ENCODE measurements around the gene TRIM27.
"Not testable (repeated sequence)": the region's sequence is repeated elsewhere in the genome, so short reads cannot be mapped to it uniquely, and the experiment has no call there.

TRIM27 gene, protein sequence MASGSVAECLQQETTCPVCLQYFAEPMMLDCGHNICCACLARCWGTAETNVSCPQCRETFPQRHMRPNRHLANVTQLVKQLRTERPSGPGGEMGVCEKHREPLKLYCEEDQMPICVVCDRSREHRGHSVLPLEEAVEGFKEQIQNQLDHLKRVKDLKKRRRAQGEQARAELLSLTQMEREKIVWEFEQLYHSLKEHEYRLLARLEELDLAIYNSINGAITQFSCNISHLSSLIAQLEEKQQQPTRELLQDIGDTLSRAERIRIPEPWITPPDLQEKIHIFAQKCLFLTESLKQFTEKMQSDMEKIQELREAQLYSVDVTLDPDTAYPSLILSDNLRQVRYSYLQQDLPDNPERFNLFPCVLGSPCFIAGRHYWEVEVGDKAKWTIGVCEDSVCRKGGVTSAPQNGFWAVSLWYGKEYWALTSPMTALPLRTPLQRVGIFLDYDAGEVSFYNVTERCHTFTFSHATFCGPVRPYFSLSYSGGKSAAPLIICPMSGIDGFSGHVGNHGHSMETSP

GRCh38 chr6:28923318-28924102 is at the start of gene TRIM27:
Gene TRIM27, minus strand, starts transcription at chr6:28923985. Its CDS starts 353 bp downstream, at chr6:28923632.
- TF ChIP-seq CTCF (IDR thresholded peaks at IDR 0.05; ENCODE audit: extremely low read depth, missing control alignments), result no peak
- peak; percentile 91 for DNase-seq (ENCODE audit: low spot score)

- not testable (repeated sequence) for DNase-seq (ENCODE audit: low spot score)
Observed at GRCh38 chr6:28970056-28970455, 46.3 kb upstream of the TRIM27 start.

DNA sequence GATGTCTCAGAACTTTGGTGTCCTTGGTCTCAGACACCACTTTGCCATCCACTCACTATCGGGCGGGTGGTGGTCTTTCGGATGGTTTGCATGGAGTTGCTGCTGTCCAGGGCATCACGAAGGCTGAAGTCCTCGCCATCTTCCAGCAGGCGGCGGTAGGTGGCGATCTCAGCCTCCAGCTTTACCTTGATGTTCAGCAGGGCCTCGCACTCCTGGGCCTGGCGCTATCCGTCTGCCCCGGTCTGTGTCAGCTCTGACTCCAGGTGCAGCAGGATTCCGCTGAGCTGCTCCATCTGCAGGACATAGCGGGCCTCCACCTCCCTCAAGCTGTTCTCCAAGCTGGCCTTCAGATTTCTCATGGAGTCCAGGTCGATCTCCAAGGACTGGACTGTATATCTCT is 45.3 kb upstream of the TRIM27 start:
- no peak for DNase-seq (ENCODE audit: low spot score)
- TF ChIP-seq CTCF (IDR thresholded peaks at IDR 0.05; ENCODE audit: extremely low read depth, missing control alignments), result no peak

- TF ChIP-seq CTCF (IDR thresholded peaks at IDR 0.05; ENCODE audit: extremely low read depth, missing control alignments), result no peak
Observed at GRCh38 chr6:28968476-28968875, 44.7 kb upstream of the TRIM27 start.

GRCh38 chr6:28965706-28966105 is 41.9 kb upstream of the TRIM27 start:
- no peak for TF ChIP-seq CTCF (IDR thresholded peaks at IDR 0.05; ENCODE audit: extremely low read depth, missing control alignments)

More at GRCh38 chr6:28968476-28968875, 44.7 kb upstream of the TRIM27 start:
- no peak for DNase-seq (ENCODE audit: low spot score)

DNA sequence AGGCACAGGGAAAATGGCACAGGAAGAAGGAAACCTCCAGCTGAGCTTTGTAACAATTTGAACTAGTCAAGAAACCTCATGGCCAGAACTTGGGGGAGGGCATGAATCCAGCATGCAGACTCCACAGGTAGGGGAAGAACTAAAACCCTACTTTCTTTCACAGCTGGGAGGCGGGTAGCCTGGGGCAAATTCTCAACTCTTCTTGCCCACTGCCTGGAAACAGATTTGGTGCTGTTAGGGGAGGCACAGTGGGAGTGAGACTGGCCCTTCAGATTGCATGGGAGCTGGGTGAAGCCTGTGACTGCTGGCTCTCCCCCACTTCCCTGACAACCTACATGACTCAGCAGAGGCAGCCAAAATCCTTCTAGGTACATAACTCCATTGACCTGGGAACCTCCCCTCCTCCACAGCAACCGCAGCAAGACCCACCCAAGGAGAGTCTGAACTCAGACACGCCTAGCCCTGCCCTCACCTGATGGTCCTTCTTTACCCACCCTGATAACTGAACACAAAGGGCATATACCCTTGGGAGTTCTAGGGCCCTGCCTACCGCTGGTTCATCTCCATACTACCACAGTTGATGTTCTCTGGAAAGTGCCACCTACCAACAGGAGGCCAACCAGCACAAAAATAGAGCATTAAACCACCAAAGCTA is 37.2 kb upstream of the TRIM27 start:
- TF ChIP-seq CTCF (IDR thresholded peaks at IDR 0.05; ENCODE audit: extremely low read depth, missing control alignments), result no peak
- DNase-seq (ENCODE audit: low spot score), result no peak

More at GRCh38 chr6:28965706-28966105, 41.9 kb upstream of the TRIM27 start:
- no peak for DNase-seq (ENCODE audit: low spot score)

DNA sequence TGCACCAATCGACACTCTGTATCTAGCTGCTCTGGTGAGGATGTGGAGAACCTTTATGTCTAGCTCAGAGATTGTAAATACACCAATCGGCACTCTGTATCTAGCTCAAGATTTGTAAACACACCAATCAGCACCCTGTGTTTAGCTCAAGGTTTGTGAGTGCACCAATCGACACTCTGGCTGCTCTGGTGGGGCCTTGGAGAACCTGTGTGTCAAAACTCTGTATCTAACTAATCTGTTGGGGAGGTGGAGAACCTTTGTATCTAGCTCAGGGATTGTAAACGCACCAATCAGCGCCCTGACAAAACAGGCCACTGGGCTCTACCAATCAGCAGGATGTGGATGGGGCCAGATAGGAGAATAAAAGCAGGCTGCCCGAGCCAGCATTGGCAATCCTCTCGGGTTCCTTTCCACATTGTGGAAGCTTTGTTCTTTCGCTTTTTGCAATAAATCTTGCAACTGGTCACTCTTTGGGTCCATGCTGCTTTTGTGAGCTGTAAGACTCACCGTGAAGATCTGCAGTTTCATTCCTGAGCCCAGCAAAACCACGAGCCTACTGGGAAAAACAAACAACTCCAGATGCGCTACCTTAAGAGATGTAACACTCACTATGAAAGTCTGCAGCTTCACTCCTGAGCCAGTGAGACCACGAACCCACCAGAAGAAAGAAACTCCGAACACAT is 34.9 kb upstream of the TRIM27 start:
- not testable (repeated sequence) for DNase-seq (ENCODE audit: low spot score)

DNA sequence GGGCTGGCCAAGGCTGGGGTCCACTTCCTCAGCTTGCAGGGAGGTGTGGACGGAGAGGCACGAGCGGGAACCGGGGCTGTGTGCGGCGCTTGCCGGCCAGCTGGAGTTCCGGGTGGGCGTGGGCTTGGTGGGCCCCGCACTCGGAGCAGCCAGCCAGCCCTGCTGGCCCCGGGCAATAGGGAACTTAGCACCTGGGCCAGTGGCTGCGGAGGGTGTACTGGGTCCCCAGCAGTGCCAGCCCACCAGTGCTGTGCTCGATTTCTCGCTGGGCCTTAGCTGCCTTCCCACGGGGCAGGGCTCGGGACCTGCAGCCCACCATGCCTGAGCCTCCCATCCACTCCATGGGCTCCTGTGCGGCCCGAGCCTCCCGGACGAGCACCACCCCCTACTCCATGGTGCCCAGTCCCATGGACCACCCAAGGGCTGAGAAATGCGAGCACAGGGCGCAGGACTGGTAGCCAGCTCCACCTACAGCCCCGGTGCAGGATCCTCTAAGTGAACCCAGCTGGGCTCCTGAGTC is 34.1 kb upstream of the TRIM27 start:
- not testable (repeated sequence) for DNase-seq (ENCODE audit: low spot score)

Measured in GM20000 (cell line).